Body of pancreas (tissue), 4 donors: Measurements from ENCODE around the gene OR6C70. TPM values are rescaled to one million over a fixed set of nuclear protein-coding genes. Genes with fewer than 3 reads are reported as not detected.
A peak's percentile ranks its signal among the peaks of the same experiment; 100 is the strongest.

Experiments used
- ATAC-seq: fragments of 150-250 bp; one replicate; pipeline ENCODE4 v1.9.1; 2016
- DNase-seq, 4 donors: peaks; one replicate each; pipeline ENCODE4 v3.0.0-alpha.2; 2019
- H3K27ac ChIP-seq, 4 donors: fragments of 200-600 bp; sonication (generic); 1 replicate in 3 of 4; 2 replicates in 1 of 4; pipeline versions ENCODE4 v1.5.1 to v1.6.1; 2016 to 2019; ENCODE audit warnings: mild to moderate bottlenecking in 1 of 4, mixed read lengths in 1 of 4, moderate library complexity in 1 of 4
- H3K27me3 ChIP-seq, 2 donors: fragments of 200-600 bp; sonication (generic); one replicate each; pipeline ENCODE4 v1.6.0; 2016; ENCODE audit warnings: mild to moderate bottlenecking in 1 of 2
- H3K36me3 ChIP-seq, 2 donors: fragments of 200-600 bp; sonication (generic); replicated peaks in 1 of 2; 2 replicates each; pipeline ENCODE4 v1.5.1; 2016; ENCODE audit warnings: low read depth in 2 of 2; ENCODE audit not compliant: insufficient read depth in 1 of 2
- H3K4me1 ChIP-seq: fragments of 200-600 bp; sonication (generic); one replicate; pipeline ENCODE4 v1.6.0; 2016
- H3K4me3 ChIP-seq, 2 donors: fragments of 200-600 bp; sonication (generic); 1 replicate in 1 of 2; 2 replicates in 1 of 2; pipeline ENCODE4 v1.5.1; 2016 to 2019
- H3K9me3 ChIP-seq, 3 donors: fragments of 200-600 bp; sonication (generic); 1 replicate in 2 of 3; 2 replicates in 1 of 3; pipeline ENCODE4 v1.5.1; 2016
- POLR2A ChIP-seq, 3 donors: fragments of 450-650 bp; IDR thresholded peaks; one replicate each; pipeline ENCODE4 v1.6.1; 2016; ENCODE audit warnings: antibody characterized with exemption in 3 of 3, mild to moderate bottlenecking in 2 of 3
- WGBS, 2 donors: methylation state at CpG; one replicate each; pipeline ENCODE4 v1.1.5; 2017; 5-methylcytosine and 5-hydroxymethylcytosine counted together
- intact Hi-C: fragments of 100-400 bp; cut with DNase I; formaldehyde crosslinking; loops from one replicate; pipeline ENCODE4 v1.15.1; 2023
- total RNA-seq, 2 donors: library from RNA; depleted of rRNA; stranded (reverse); fragments of >200 nt; gene quantifications; one replicate each; pipeline ENCODE4 v1.1.0, GENCODE V29; 2016
- TF ChIP-seq, protein P1 (sequence below), 7 experiments: fragments of 450-650 bp in 4 of 7; fragments of 200-600 bp in 3 of 7; sonication (generic) in 3 of 7; IDR thresholded peaks; one replicate each; pipeline ENCODE4 v1.5.1; 2016 to 2019; ENCODE audit warnings: antibody characterized with exemption in 7 of 7

OR6C70 gene
- total RNA-seq, 2 donors from 2014 or later = not detected

- TF ChIP-seq POLR2A (IDR thresholded peaks at IDR 0.05) = no peak
- TF ChIP-seq, protein P1, sequence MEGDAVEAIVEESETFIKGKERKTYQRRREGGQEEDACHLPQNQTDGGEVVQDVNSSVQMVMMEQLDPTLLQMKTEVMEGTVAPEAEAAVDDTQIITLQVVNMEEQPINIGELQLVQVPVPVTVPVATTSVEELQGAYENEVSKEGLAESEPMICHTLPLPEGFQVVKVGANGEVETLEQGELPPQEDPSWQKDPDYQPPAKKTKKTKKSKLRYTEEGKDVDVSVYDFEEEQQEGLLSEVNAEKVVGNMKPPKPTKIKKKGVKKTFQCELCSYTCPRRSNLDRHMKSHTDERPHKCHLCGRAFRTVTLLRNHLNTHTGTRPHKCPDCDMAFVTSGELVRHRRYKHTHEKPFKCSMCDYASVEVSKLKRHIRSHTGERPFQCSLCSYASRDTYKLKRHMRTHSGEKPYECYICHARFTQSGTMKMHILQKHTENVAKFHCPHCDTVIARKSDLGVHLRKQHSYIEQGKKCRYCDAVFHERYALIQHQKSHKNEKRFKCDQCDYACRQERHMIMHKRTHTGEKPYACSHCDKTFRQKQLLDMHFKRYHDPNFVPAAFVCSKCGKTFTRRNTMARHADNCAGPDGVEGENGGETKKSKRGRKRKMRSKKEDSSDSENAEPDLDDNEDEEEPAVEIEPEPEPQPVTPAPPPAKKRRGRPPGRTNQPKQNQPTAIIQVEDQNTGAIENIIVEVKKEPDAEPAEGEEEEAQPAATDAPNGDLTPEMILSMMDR (IDR thresholded peaks at IDR 0.05) = no peak
- H3K36me3 ChIP-seq = no peaks in the 10 kb centered on the region
- ATAC-seq (peak; percentile 9), DNase-seq (peak in 2 of 4 donors; percentile 11 to 19)
- H3K27ac ChIP-seq = no peak overlapping the region
- H3K27me3 ChIP-seq = no peaks in the 10 kb centered on the region
- H3K4me3 ChIP-seq = no peak overlapping the region
- no peaks in the 10 kb centered on the region for H3K4me1 ChIP-seq
- intact Hi-C loops = no loop called here
- no peaks in the 10 kb centered on the region for H3K9me3 ChIP-seq
- WGBS, 2 donors = 54% methylated on average over 2 of the region's 2 CpGs
Measured at GRCh38 chr12:55420307-55420962, 49.5 kb downstream of the OR6C70 start.

Other genes starting within 250 kb of the OR6C70 start
- not detected for gene OR10A7, start 249.1 kb downstream of the OR6C70 start, total RNA-seq
- gene OR6C74, start 225.5 kb downstream of the OR6C70 start, total RNA-seq = not detected
- gene OR6C6, start 173.6 kb downstream of the OR6C70 start, total RNA-seq = not detected
- not detected for gene OR6C1, start 155.8 kb downstream of the OR6C70 start, total RNA-seq
- not detected for gene OR6C3, start 139.4 kb downstream of the OR6C70 start, total RNA-seq
- not detected for gene OR6C75, start 107.2 kb downstream of the OR6C70 start, total RNA-seq
- gene OR6C65, start 69.6 kb downstream of the OR6C70 start, total RNA-seq = not detected
- not detected for gene OR6C76, start 43.9 kb downstream of the OR6C70 start, total RNA-seq
- not detected for gene OR6C2, start 26.1 kb downstream of the OR6C70 start, total RNA-seq
- gene OR6C68, start 22.2 kb upstream of the OR6C70 start, total RNA-seq = not detected
- gene OR6C4, start 79.5 kb upstream of the OR6C70 start, total RNA-seq = not detected
- not detected for gene OR2AP1, start 102.3 kb upstream of the OR6C70 start, total RNA-seq
- not detected for gene OR10P1, start 166.8 kb upstream of the OR6C70 start, total RNA-seq
- gene ITGA7, start 237.8 kb upstream of the OR6C70 start, total RNA-seq = 10 to 100 TPM; 11.4 to 52.1 TPM
- 100 to 1,000 TPM in 1 of 2 donors, 10 to 100 TPM in 1; 86.1 to 105 TPM for gene BLOC1S1, start 245.9 kb upstream of the OR6C70 start, total RNA-seq